Measurements from ENCODE around the gene CIAO2B. TPM values are rescaled to one million over a fixed set of nuclear protein-coding genes. Genes with fewer than 3 reads are reported as not detected.

Gene CIAO2B
- total RNA-seq, 1 experiment from 2014 or later: 83.0 TPM

DNA sequence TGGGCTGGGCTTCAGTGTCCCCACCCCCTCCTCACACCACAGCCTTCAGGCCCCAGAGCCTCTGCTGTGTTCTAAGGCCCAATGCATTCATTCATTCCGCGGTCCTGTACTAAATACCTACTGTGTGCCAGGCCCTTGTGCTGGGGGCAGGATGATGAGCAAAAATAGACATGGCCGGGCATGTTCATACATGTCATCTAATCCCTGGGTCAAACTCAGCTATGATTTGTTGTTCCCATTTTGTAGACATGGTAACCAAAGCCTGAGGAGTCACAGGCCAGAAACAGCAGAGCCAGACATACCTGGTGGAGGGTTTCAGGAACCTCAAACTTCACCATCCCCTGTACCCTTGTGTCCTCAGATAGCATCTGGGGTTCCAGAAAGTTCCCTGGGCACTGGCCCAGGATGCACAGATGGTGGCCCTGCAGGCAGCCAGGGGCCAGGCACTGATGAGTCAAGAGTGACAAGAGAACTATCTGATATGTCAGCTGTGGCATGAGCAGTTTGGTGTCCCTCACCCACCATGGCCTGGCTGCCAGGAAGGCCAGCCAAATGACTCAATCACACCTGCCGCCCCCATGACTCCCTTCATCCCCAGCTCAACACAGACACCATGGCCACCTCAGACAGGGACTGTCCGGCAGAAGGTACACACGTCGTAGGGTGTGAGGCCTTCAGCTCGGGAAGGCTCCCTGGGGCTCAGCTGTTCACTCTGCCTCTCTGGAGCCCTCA is 6.1 kb downstream of the CIAO2B start:
- peaks cover 5% of the 10 kb centered on the region for H3K23me2 ChIP-seq (ENCODE audit: insufficient read length, low read depth, low read length, poor library complexity, severe bottlenecking)
- H3K4me1 Mint-ChIP-seq: peaks cover 13 to 20% of the 10 kb centered on the region in 2 experiments
- H3K56ac ChIP-seq (ENCODE audit: insufficient read length, low read depth, low read length): no peak overlapping the region
- H3K9me3 Mint-ChIP-seq: no peaks in the 10 kb centered on the region; a peak in 1 of 5 replicates
- H3K4me2 ChIP-seq (ENCODE audit: insufficient read depth, insufficient read length, low read length): no peak overlapping the region
- no peaks in the 10 kb centered on the region for H3K4me1 ChIP-seq (ENCODE audit: insufficient read depth, low read length)
- no peak overlapping the region for H4K8ac ChIP-seq (replicated peaks; ENCODE audit: insufficient read length, low read depth, low read length)
- no peak overlapping the region for H3K4ac ChIP-seq (ENCODE audit: low read depth, low read length)
- no peak overlapping the region for H2AK5ac ChIP-seq (ENCODE audit: insufficient read length, low read length)
- peaks cover 0 to 11% (median under 1%) of the 10 kb centered on the region in 3 experiments; a peak in 4 of 7 replicates for H3K36me3 Mint-ChIP-seq (ENCODE audit: insufficient read depth in 1 of 3, low read depth in 3 of 3)
- H2BK20ac ChIP-seq (ENCODE audit: low read depth, low read length, poor library complexity, severe bottlenecking): no peak overlapping the region
- no peak overlapping the region for H3K23ac ChIP-seq (ENCODE audit: insufficient read length, low read depth, low read length)
- peaks cover 15% of the 10 kb centered on the region; the same call in 1 of the 2 replicates for H3K27me3 ChIP-seq (ENCODE audit: insufficient read depth, low read length)
- no peak overlapping the region for H3K9ac ChIP-seq (ENCODE audit: extremely low read depth, insufficient read length, low read length)
- peaks cover 52% of the 10 kb centered on the region for H3K27me3 Mint-ChIP-seq (ENCODE audit: low read depth)
- no peak overlapping the region for H3T11ph ChIP-seq (ENCODE audit: low read length)
- H3K79me1 ChIP-seq (ENCODE audit: insufficient read depth, low read depth, low read length, poor library complexity, severe bottlenecking): no peaks in the 10 kb centered on the region
- no peak overlapping the region for H2BK15ac ChIP-seq (ENCODE audit: low read depth, low read length)
- H4K20me1 ChIP-seq (ENCODE audit: control insufficient read depth, insufficient read depth, insufficient read length): no peaks in the 10 kb centered on the region
- H4K5ac ChIP-seq (ENCODE audit: insufficient read length, low read depth, low read length): no peak overlapping the region
- peak overlapping the region in 1 of 3 experiments; percentile 68; a peak in 3 of 7 replicates for H3K27ac Mint-ChIP-seq
- no peak for DNase-seq
- H3K14ac ChIP-seq (ENCODE audit: insufficient read depth, low read length): no peak overlapping the region
- TF ChIP-seq, protein P1, sequence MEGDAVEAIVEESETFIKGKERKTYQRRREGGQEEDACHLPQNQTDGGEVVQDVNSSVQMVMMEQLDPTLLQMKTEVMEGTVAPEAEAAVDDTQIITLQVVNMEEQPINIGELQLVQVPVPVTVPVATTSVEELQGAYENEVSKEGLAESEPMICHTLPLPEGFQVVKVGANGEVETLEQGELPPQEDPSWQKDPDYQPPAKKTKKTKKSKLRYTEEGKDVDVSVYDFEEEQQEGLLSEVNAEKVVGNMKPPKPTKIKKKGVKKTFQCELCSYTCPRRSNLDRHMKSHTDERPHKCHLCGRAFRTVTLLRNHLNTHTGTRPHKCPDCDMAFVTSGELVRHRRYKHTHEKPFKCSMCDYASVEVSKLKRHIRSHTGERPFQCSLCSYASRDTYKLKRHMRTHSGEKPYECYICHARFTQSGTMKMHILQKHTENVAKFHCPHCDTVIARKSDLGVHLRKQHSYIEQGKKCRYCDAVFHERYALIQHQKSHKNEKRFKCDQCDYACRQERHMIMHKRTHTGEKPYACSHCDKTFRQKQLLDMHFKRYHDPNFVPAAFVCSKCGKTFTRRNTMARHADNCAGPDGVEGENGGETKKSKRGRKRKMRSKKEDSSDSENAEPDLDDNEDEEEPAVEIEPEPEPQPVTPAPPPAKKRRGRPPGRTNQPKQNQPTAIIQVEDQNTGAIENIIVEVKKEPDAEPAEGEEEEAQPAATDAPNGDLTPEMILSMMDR (conservative IDR thresholded peaks at IDR 0.05): no peak
- H3K79me2 ChIP-seq (ENCODE audit: insufficient read depth, low read length): no peaks in the 10 kb centered on the region
- no peak overlapping the region for H4K91ac ChIP-seq (ENCODE audit: insufficient read length, low read depth, low read length)
- peak overlapping the region; percentile 32 for H3K18ac ChIP-seq (ENCODE audit: insufficient read length, low read depth, low read length)
- H2AFZ ChIP-seq (ENCODE audit: low read length): no peak overlapping the region
- H3K27ac ChIP-seq (ENCODE audit: insufficient read length, low read depth, low read length): no peak overlapping the region
- H3K4me3 Mint-ChIP-seq: no peak overlapping the region
- H2BK12ac ChIP-seq (ENCODE audit: insufficient read length, low read depth, low read length): no peak overlapping the region
- H2BK120ac ChIP-seq (ENCODE audit: low read depth, low read length, poor library complexity, severe bottlenecking): no peak overlapping the region
- WGBS (ENCODE audit: extremely low coverage, insufficient read length, low lambda C conversion rate): no CpG with 5 or more reads among the region's 8 CpGs
- no peak overlapping the region for H2BK5ac ChIP-seq (ENCODE audit: insufficient read length, low read length)
- no peaks in the 10 kb centered on the region for H3K9me3 ChIP-seq (ENCODE audit: control insufficient read depth, low read depth, low read length)
